ENCODE results near the gene MGST3.

Gene MGST3

DNA sequence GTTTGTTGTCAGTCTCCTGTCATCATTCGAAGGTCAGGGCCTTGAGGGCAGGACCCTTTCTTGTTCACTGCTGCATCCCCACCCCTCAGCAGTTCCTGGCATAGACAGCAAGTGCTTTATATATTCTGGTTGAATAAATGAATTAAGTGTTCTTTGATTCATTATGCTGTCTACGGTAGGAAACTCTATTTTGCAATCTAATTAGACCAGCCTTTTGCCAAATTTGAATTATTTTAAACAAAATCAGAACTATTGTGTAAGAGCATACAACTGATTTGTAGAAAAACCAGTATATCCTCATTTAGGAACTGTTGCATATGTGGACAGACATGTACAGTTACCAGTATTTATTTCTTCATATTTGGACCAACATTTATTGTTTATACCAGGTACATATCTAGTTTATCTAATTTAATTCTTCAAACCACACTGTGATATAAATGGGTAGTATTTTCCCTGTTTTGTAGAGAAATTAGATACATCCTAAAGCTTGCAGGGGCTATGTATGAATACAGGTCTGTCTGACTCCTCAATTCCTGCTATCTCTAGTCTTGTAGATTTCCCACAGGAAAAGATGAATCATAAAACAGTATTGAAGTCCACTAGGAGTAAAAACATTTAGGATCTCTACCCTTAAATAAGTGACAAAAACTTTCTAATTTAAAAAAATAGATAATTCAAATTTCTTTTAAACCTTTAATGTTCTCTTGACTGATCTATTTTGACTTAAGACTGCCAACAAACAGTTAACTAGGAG lies 10.4 kb downstream of the MGST3 start:
- TF ChIP-seq RAD21 (IDR thresholded peaks at IDR 0.05; ENCODE audit: low read depth): no peak
- no peak for TF ChIP-seq ZBTB7A (IDR thresholded peaks at IDR 0.05; ENCODE audit: low read depth)
- no peak for TF ChIP-seq YY1 (IDR thresholded peaks at IDR 0.05; ENCODE audit: low read depth)
- TF ChIP-seq TEAD4 (IDR thresholded peaks at IDR 0.05): no peak
- no peak for TF ChIP-seq EGR1 (IDR thresholded peaks at IDR 0.05)
- TF ChIP-seq, protein P1, sequence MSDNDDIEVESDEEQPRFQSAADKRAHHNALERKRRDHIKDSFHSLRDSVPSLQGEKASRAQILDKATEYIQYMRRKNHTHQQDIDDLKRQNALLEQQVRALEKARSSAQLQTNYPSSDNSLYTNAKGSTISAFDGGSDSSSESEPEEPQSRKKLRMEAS (IDR thresholded peaks at IDR 0.05): no peak

DNA sequence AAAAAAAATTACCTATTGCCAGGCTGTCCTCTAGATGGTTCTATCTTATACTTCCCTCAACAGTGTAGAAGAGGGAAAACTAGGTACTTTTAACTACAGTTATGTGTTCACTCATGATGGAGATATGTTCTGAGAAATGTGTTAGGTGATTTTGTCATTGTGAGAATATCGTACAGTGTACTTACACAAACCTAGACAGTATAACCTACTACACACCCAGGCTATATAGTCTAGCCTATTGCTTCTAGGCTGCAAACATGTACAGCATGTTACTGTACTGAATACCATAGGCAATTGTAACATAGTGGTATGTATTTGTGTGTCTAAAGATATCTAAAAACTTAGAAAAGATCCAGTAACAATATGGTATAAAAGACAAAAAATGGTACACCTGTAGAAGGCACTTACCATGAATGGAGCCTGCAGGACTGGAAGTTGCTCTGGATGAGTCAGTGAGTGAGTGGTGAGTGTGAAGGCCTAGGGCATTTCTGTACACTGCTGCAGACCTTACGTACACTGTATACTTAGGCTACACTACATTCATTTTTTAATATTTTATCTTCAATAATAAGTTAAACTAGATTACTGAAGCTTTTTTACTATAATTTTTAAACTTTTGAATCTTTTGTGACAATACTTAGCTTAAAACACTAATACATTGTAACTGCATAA lies 13.2 kb downstream of the MGST3 start:
- TF ChIP-seq TAF1 (IDR thresholded peaks at IDR 0.05; ENCODE audit: low read depth): no peak
- TF ChIP-seq, protein P2, sequence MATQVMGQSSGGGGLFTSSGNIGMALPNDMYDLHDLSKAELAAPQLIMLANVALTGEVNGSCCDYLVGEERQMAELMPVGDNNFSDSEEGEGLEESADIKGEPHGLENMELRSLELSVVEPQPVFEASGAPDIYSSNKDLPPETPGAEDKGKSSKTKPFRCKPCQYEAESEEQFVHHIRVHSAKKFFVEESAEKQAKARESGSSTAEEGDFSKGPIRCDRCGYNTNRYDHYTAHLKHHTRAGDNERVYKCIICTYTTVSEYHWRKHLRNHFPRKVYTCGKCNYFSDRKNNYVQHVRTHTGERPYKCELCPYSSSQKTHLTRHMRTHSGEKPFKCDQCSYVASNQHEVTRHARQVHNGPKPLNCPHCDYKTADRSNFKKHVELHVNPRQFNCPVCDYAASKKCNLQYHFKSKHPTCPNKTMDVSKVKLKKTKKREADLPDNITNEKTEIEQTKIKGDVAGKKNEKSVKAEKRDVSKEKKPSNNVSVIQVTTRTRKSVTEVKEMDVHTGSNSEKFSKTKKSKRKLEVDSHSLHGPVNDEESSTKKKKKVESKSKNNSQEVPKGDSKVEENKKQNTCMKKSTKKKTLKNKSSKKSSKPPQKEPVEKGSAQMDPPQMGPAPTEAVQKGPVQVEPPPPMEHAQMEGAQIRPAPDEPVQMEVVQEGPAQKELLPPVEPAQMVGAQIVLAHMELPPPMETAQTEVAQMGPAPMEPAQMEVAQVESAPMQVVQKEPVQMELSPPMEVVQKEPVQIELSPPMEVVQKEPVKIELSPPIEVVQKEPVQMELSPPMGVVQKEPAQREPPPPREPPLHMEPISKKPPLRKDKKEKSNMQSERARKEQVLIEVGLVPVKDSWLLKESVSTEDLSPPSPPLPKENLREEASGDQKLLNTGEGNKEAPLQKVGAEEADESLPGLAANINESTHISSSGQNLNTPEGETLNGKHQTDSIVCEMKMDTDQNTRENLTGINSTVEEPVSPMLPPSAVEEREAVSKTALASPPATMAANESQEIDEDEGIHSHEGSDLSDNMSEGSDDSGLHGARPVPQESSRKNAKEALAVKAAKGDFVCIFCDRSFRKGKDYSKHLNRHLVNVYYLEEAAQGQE (IDR thresholded peaks at IDR 0.05; ENCODE audit: low read depth): no peak
- TF ChIP-seq EGR1 (IDR thresholded peaks at IDR 0.05): no peak
- TF ChIP-seq CREB1 (IDR thresholded peaks at IDR 0.05; ENCODE audit: low read depth): no peak
- TF ChIP-seq TEAD4 (IDR thresholded peaks at IDR 0.05): no peak
- TF ChIP-seq, protein P3, sequence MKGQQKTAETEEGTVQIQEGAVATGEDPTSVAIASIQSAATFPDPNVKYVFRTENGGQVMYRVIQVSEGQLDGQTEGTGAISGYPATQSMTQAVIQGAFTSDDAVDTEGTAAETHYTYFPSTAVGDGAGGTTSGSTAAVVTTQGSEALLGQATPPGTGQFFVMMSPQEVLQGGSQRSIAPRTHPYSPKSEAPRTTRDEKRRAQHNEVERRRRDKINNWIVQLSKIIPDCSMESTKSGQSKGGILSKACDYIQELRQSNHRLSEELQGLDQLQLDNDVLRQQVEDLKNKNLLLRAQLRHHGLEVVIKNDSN (IDR thresholded peaks at IDR 0.05): no peak
- TF ChIP-seq ZBTB7A (IDR thresholded peaks at IDR 0.05; ENCODE audit: low read depth): no peak
- no peak for TF ChIP-seq EP300 (IDR thresholded peaks at IDR 0.05; ENCODE audit: borderline replicate concordance)

DNA sequence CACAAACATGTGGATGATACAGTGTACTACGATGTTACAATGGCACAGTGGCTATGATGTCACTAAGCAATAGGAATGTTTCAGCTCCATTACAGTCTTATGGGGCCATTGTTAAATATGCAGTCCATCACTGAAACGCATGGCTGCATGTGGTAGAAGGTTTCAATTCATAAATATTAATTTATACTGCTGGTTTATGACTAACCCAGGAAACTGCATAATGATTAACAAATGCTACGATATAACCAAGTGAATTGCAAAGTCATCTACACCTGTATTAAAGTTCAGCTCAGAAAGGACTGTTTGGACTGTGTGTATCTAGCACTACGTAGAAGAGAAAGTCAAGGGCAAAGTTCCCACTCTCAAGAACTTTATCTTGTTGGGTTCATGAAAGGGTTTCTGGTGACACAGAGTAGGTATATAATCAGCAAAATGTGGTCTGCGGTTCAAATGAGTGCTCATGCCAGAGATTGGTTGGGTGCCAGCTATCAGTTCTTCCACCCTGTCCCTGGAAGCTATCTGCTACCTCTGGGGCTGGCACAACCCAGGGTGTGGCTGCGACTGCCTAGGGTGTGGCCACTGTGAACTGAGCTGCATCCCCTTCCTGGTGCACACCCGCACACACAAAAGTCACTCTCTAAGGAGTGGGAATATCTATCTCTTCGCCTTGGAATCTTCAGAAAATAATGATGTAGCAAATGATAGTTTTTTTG lies 14.8 kb downstream of the MGST3 start:
- no peak for TF ChIP-seq RAD21 (IDR thresholded peaks at IDR 0.05; ENCODE audit: low read depth)
- TF ChIP-seq FOXM1 (IDR thresholded peaks at IDR 0.05; ENCODE audit: borderline replicate concordance, low read depth): no peak
- no peak for TF ChIP-seq NFIC (IDR thresholded peaks at IDR 0.05)
- TF ChIP-seq TCF12 (IDR thresholded peaks at IDR 0.05; ENCODE audit: low read depth): no peak
- TF ChIP-seq ZBTB7A (IDR thresholded peaks at IDR 0.05; ENCODE audit: low read depth): no peak
- no peak for TF ChIP-seq EP300 (IDR thresholded peaks at IDR 0.05; ENCODE audit: borderline replicate concordance)
- no peak for TF ChIP-seq CEBPB (IDR thresholded peaks at IDR 0.05)
- TF ChIP-seq TEAD4 (IDR thresholded peaks at IDR 0.05): no peak
- no peak for TF ChIP-seq CREB1 (IDR thresholded peaks at IDR 0.05; ENCODE audit: low read depth)
- TF ChIP-seq, protein P3 (IDR thresholded peaks at IDR 0.05): no peak
- no peak for TF ChIP-seq YY1 (IDR thresholded peaks at IDR 0.05; ENCODE audit: low read depth)
- no peak for TF ChIP-seq EGR1 (IDR thresholded peaks at IDR 0.05)
- TF ChIP-seq TAF1 (IDR thresholded peaks at IDR 0.05; ENCODE audit: low read depth): no peak

DNA sequence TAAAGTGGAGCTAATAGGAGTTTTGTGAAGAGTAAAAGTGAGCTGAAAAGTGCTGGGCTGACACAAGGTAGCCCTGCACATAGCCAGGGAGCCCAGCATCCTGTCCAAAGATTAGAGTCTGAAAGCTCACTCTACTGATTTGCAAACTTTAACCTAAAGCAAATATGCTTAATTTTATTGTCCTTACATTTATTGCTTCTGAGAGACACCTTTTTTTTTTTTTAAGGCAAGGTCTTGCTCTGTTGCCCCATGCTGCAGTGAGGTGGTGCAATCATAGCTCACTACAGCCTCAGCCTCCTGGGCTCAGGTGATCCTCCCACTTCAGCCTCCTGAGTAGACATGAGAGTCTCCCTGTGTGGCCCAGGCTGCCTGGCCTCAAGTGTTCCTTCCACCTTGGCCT lies 16.5 kb downstream of the MGST3 start:
- TF ChIP-seq EGR1 (IDR thresholded peaks at IDR 0.05) (no peak), TCF12 (IDR thresholded peaks at IDR 0.05; ENCODE audit: low read depth) (no peak), YY1 (IDR thresholded peaks at IDR 0.05; ENCODE audit: low read depth) (no peak), CREB1 (IDR thresholded peaks at IDR 0.05; ENCODE audit: low read depth) (no peak), RAD21 (IDR thresholded peaks at IDR 0.05; ENCODE audit: low read depth) (no peak), TAF1 (IDR thresholded peaks at IDR 0.05; ENCODE audit: low read depth) (no peak)
- TF ChIP-seq, protein P1 (IDR thresholded peaks at IDR 0.05): no peak

DNA sequence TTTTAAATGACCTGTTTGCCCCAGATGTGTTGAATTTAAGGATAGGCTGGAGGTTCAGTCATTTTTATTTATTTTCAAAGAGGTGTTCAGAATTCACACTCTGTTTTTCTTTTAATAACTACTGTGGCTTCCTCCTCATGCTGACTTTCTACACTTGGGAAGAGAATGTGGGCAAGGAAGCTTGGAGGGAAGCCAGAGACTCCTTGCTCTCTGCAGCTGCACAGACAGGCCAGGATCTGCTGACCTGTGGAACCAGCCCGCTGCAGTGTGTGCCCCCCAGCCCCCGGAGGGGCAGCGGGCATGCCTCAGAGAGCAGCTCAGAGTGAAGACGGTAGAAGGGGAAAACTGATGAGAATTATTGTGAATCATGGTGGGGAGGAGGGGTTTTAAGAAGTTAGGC lies 16.9 kb downstream of the MGST3 start:
- TF ChIP-seq TCF12 (IDR thresholded peaks at IDR 0.05; ENCODE audit: low read depth) (no peak), YY1 (IDR thresholded peaks at IDR 0.05; ENCODE audit: low read depth) (no peak), NFIC (IDR thresholded peaks at IDR 0.05) (no peak), RAD21 (IDR thresholded peaks at IDR 0.05; ENCODE audit: low read depth) (no peak), FOXM1 (IDR thresholded peaks at IDR 0.05; ENCODE audit: borderline replicate concordance, low read depth) (no peak), TEAD4 (IDR thresholded peaks at IDR 0.05) (no peak), CREB1 (IDR thresholded peaks at IDR 0.05; ENCODE audit: low read depth) (no peak), EGR1 (IDR thresholded peaks at IDR 0.05) (no peak), ZBTB7A (IDR thresholded peaks at IDR 0.05; ENCODE audit: low read depth) (no peak), EP300 (IDR thresholded peaks at IDR 0.05; ENCODE audit: borderline replicate concordance) (no peak), CEBPB (IDR thresholded peaks at IDR 0.05) (no peak), TAF1 (IDR thresholded peaks at IDR 0.05; ENCODE audit: low read depth) (no peak)
- TF ChIP-seq, protein P1 (IDR thresholded peaks at IDR 0.05): no peak
- TF ChIP-seq, protein P2 (IDR thresholded peaks at IDR 0.05; ENCODE audit: low read depth): no peak
- TF ChIP-seq, protein P3 (IDR thresholded peaks at IDR 0.05): no peak
